ENCODE data around the gene OGFOD3. TPM values are rescaled to one million over a fixed set of nuclear protein-coding genes. Genes with fewer than 3 reads are reported as not detected.

OGFOD3 gene
- polyA plus RNA-seq, 2 of the 4 experiments (the other 2 are of a cell fraction), result 15.2 to 19.8 TPM

DNA sequence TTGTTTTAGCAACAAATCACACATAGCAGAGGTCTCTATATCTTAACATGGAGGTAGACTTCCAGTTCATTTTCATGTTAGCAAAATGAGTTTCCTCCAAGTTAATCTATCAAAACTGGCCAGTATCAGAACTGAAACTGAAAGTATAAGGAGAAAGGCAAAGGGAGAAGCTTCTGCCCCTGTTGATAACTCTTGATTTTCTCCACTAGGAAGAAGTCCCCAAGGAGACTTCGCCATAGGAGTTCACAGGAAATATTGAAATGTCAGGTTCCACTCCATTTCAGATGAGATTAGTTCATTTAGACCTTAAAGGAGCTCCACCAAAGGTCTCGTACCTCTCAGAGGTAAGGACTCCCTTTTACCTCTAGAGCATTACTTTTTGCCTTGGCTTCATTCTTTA lies 1.2 kb upstream of the OGFOD3 start:
- Histone ChIP-seq H3K4me1 (peaks cover 11% of the 10 kb centered on the region; the same call in 2 of the 3 replicates), H3K27ac (no peak overlapping the region), H3K4me3 (no peak overlapping the region), H3K9me3 (peaks cover 14% of the 10 kb centered on the region), H3K4me2 (peak overlapping the region; percentile 99)
- no peak for ATAC-seq
- ChIA-PET CTCF (interaction anchor here (0.7 to 3.4 kb wide), 8 partner anchors 11 to 214 kb away, joined by 3 to 15 read pairs (median 4); no protein-coding TSS in a partner anchor), POLR2A (no interaction called here)
- FAIRE-seq, result no peak
- DNase-seq (ENCODE audit: low read depth in 1 of 2, low spot score in 1 of 2), result no peak
- 91% methylated on average over 2 of the region's 2 CpGs for WGBS (ENCODE audit: missing lambda C conversion rate)
- TF ChIP-seq FOSB (CRISPR knock-in tag; IDR thresholded peaks at IDR 0.05) (no peak), ESRRA (IDR thresholded peaks at IDR 0.05; ENCODE audit: borderline replicate concordance, low read length) (no peak), NPAS2 (CRISPR knock-in tag; IDR thresholded peaks at IDR 0.05; ENCODE audit: borderline replicate concordance) (no peak), RFX5 (IDR thresholded peaks at IDR 0.05) (no peak), SREBF2 (IDR thresholded peaks at IDR 0.05) (no peak), TFCP2L1 (CRISPR knock-in tag; IDR thresholded peaks at IDR 0.05) (no peak), ZNF302 (CRISPR knock-in tag; IDR thresholded peaks at IDR 0.05) (no peak), MAFK (IDR thresholded peaks at IDR 0.05; ENCODE audit: partially characterized antibody) (no peak), HOXB5 (CRISPR knock-in tag; IDR thresholded peaks at IDR 0.05) (no peak), NFE2L2 (conservative IDR thresholded peaks at IDR 0.05; ENCODE audit: low read length) (no peak), RARB (CRISPR knock-in tag; IDR thresholded peaks at IDR 0.05) (no peak), EHMT2 (IDR thresholded peaks at IDR 0.05; ENCODE audit: low read depth) (no peak), CEBPB (IDR thresholded peaks at IDR 0.05) (no peak)

- H3K9me3 ChIP-seq, result no peaks in the 10 kb centered on the region
- TF ChIP-seq NR3C1 (IDR thresholded peaks at IDR 0.05) (no peak), CEBPB (IDR thresholded peaks at IDR 0.05) (no peak), CHD4 (IDR thresholded peaks at IDR 0.05; ENCODE audit: borderline replicate concordance) (no peak), EHF (CRISPR knock-in tag; IDR thresholded peaks at IDR 0.05) (no peak), KDM5A (IDR thresholded peaks at IDR 0.05) (no peak), RNF2 (IDR thresholded peaks at IDR 0.05; ENCODE audit: borderline replicate concordance, low read depth) (no peak), HEYL (CRISPR knock-in tag; IDR thresholded peaks at IDR 0.05) (no peak), FOSB (CRISPR knock-in tag; IDR thresholded peaks at IDR 0.05) (no peak), NPAS2 (CRISPR knock-in tag; IDR thresholded peaks at IDR 0.05; ENCODE audit: borderline replicate concordance) (no peak), CBX8 (IDR thresholded peaks at IDR 0.05) (no peak), BHLHE40 (IDR thresholded peaks at IDR 0.05; ENCODE audit: low read depth, low read length) (no peak)
- TF ChIP-seq, protein P1, sequence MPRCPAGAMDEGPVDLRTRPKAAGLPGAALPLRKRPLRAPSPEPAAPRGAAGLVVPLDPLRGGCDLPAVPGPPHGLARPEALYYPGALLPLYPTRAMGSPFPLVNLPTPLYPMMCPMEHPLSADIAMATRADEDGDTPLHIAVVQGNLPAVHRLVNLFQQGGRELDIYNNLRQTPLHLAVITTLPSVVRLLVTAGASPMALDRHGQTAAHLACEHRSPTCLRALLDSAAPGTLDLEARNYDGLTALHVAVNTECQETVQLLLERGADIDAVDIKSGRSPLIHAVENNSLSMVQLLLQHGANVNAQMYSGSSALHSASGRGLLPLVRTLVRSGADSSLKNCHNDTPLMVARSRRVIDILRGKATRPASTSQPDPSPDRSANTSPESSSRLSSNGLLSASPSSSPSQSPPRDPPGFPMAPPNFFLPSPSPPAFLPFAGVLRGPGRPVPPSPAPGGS (IDR thresholded peaks at IDR 0.05), result no peak
- peaks cover 11% of the 10 kb centered on the region; the same call in 2 of the 3 replicates for H3K4me1 ChIP-seq
- WGBS (ENCODE audit: missing lambda C conversion rate), result 75% methylated on average over 6 of the region's 6 CpGs
- ChIA-PET POLR2A (interaction anchor here (0.7 kb wide), 1 partner anchor 24 kb away, joined by 3 read pairs; no protein-coding TSS in a partner anchor), CTCF (interaction anchor here (1.0 to 3.7 kb wide), 7 partner anchors 11 to 181 kb away, joined by 3 to 21 read pairs (median 6); no protein-coding TSS in a partner anchor)
- no peak for ATAC-seq
- no peak overlapping the region for H3K4me3 ChIP-seq
- no peak overlapping the region for H3K27ac ChIP-seq
- H3K4me2 ChIP-seq, result no peak overlapping the region
- FAIRE-seq, result no peak
- peak in 1 of 2 experiments; percentile 57 for DNase-seq (ENCODE audit: low read depth in 1 of 2, low spot score in 1 of 2)
Observed at GRCh38 chr17:82416771-82417170, 1.6 kb downstream of the OGFOD3 start.

- DNase-seq (ENCODE audit: low read depth in 1 of 2, low spot score in 1 of 2), result no peak
- ATAC-seq, result no peak
- ChIA-PET CTCF (interaction anchor here (0.7 to 3.7 kb wide), 9 partner anchors 11 to 180 kb away, joined by 3 to 21 read pairs (median 5); no protein-coding TSS in a partner anchor), POLR2A (no interaction called here)
- no peak for FAIRE-seq
- Histone ChIP-seq H3K27ac (no peak overlapping the region), H3K4me2 (no peak overlapping the region), H3K4me3 (no peak overlapping the region), H3K4me1 (peaks cover 11% of the 10 kb centered on the region; the same call in 2 of the 3 replicates), H3K9me3 (no peaks in the 10 kb centered on the region)
- WGBS (ENCODE audit: missing lambda C conversion rate), result 90% methylated on average over 4 of the region's 4 CpGs
- TF ChIP-seq, protein P1 (IDR thresholded peaks at IDR 0.05), result no peak
- TF ChIP-seq TP53 (CRISPR knock-in tag; IDR thresholded peaks at IDR 0.05), result no peak
Observed at GRCh38 chr17:82416264-82416663, 2.1 kb downstream of the OGFOD3 start.
